CD4-positive, alpha-beta T cell treated with Interleukin-2 at 100 ng/mL for 4 hours (primary cell): Measurements from ENCODE around the gene COQ8A.
"Not testable (repeated sequence)": the region's sequence is repeated elsewhere in the genome, so short reads cannot be mapped to it uniquely, and the experiment has no call there.

ENCODE experiments used
- DNase-seq: peaks from one replicate; pipeline ENCODE4 v3.0.0-alpha.2; 2020; ENCODE audit warnings: low spot score

The COQ8A gene

GRCh38 chr1:226953175-226953800 is 13.2 kb downstream of the COQ8A start:
- no peak for DNase-seq

GRCh38 chr1:226954337-226954736 is 14.2 kb downstream of the COQ8A start:
- DNase-seq = no peak

GRCh38 chr1:226954777-226955176 is 14.7 kb downstream of the COQ8A start:
- DNase-seq = no peak

- DNase-seq = not testable (repeated sequence)
Measured at GRCh38 chr1:226955857-226956256, 15.8 kb downstream of the COQ8A start.

GRCh38 chr1:226956942-226957713 is 17.0 kb downstream of the COQ8A start:
- no peak for DNase-seq

- no peak for DNase-seq
Measured at GRCh38 chr1:226957714-226958113, 17.6 kb downstream of the COQ8A start.

- DNase-seq = no peak
Measured at GRCh38 chr1:226958300-226958699, 18.2 kb downstream of the COQ8A start.

- DNase-seq = no peak
Measured at GRCh38 chr1:226960256-226960655, 20.2 kb downstream of the COQ8A start.

GRCh38 chr1:226960944-226961765 is 21.1 kb downstream of the COQ8A start:
- no peak for DNase-seq

- no peak for DNase-seq
Measured at GRCh38 chr1:226962421-226963391, 22.6 kb downstream of the COQ8A start.

- DNase-seq = no peak
Measured at GRCh38 chr1:226964068-226964425, 24.0 kb downstream of the COQ8A start.

- DNase-seq = no peak
Measured at GRCh38 chr1:226964611-226965486, 24.8 kb downstream of the COQ8A start.

GRCh38 chr1:226965581-226966440 is 25.7 kb downstream of the COQ8A start:
- DNase-seq = no peak

- DNase-seq = no peak
Measured at GRCh38 chr1:226966683-226967082, 26.6 kb downstream of the COQ8A start.

- no peak for DNase-seq
Measured at GRCh38 chr1:226967665-226968064, 27.6 kb downstream of the COQ8A start.

- no peak for DNase-seq
Measured at GRCh38 chr1:226971765-226972164, 31.7 kb downstream of the COQ8A start.

- no peak for DNase-seq
Measured at GRCh38 chr1:226972931-226973330, 32.8 kb downstream of the COQ8A start.

GRCh38 chr1:226973371-226973897 is 33.3 kb downstream of the COQ8A start:
- DNase-seq = no peak

GRCh38 chr1:226973898-226974543 is 33.9 kb downstream of the COQ8A start:
- DNase-seq = no peak
